Testis (tissue), 2 donors: ENCODE measurements around the gene EIF4A3.

Experiments used
- CTCF ChIP-seq, 3 experiments: fragments of 450-650 bp in 2 of 3; fragments of 200-600 bp in 1 of 3; sonication (generic) in 1 of 3; IDR thresholded peaks; one replicate each; pipeline ENCODE4 v1.5.1; 2016 to 2019; ENCODE audit warnings: antibody characterized with exemption in 3 of 3, mild to moderate bottlenecking in 2 of 3, moderate library complexity in 1 of 3
- POLR2A ChIP-seq: fragments of 450-650 bp; IDR thresholded peaks from one replicate; pipeline ENCODE4 v1.6.1; 2017; ENCODE audit warnings: antibody characterized with exemption, mild to moderate bottlenecking, moderate library complexity

DNA sequence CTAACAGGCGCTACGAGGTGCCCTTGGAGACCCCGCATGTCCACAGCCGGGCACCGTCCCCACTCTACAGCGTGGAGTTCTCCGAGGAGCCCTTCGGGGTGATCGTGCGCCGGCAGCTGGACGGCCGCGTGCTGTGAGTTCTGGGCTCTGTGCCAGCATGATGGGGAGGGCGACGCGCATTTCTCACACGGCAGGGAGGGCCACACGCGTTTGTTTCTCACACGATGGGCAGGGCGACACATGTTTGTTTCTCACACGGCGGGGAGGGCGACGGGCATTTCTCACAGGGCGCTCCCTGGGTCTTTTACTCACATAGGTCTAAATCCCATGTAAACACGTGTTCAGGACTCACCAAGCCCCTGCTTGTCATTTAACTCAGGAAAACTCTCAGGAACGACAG, 41.2 kb downstream of the EIF4A3 start:
- TF ChIP-seq CTCF (IDR thresholded peaks at IDR 0.05), result no peak
- no peak for TF ChIP-seq POLR2A
